CD14-positive monocyte (primary cell): ENCODE results near the gene DCTN2. TPM values are rescaled to one million over a fixed set of nuclear protein-coding genes. Genes with fewer than 3 reads are reported as not detected.
A peak's percentile ranks its signal among the peaks of the same experiment; 100 is the strongest.

ENCODE experiments used
- DNase-seq, 3 donors: peaks; one replicate each; pipeline ENCODE4 v3.0.0-alpha.2; 2011 to 2022
- H2AFZ ChIP-seq: 2 replicates; pipeline ENCODE4 v1.6.0; 2012; ENCODE audit warnings: mild to moderate bottlenecking, low read depth, low read length, inconsistent platforms; ENCODE audit not compliant: insufficient read depth, poor library complexity, severe bottlenecking
- H3K27ac ChIP-seq, 2 donors: 1 replicate in 1 of 2; 2 replicates in 1 of 2; pipeline ENCODE4 v1.5.1; 2012 to 2013; ENCODE audit warnings: low read length in 2 of 2, control low read depth in 1 of 2, inconsistent platforms in 1 of 2, low read depth in 1 of 2, mild to moderate bottlenecking in 1 of 2
- H3K27me3 ChIP-seq, 2 donors: one replicate each; pipeline versions ENCODE4 v1.6.0 to v1.6.1; 2011 to 2013; ENCODE audit warnings: low read length in 2 of 2; ENCODE audit not compliant: control insufficient read depth in 2 of 2, insufficient read depth in 2 of 2
- H3K36me3 ChIP-seq, 2 donors: replicated peaks in 1 of 2; 1 replicate in 1 of 2; 2 replicates in 1 of 2; pipeline versions ENCODE4 v1.5.1 to v1.6.1; 2012 to 2013; ENCODE audit warnings: low read length in 2 of 2, control low read depth in 1 of 2, inconsistent platforms in 1 of 2, mild to moderate bottlenecking in 1 of 2; ENCODE audit not compliant: insufficient read depth in 2 of 2, control insufficient read depth in 1 of 2
- H3K4me1 ChIP-seq, 2 donors: 1 replicate in 1 of 2; 2 replicates in 1 of 2; pipeline versions ENCODE4 v1.5.1 to v1.6.1; 2012 to 2013; ENCODE audit warnings: low read length in 2 of 2, control low read depth in 1 of 2, inconsistent platforms in 1 of 2, mild to moderate bottlenecking in 1 of 2, moderate library complexity in 1 of 2; ENCODE audit not compliant: insufficient read depth in 2 of 2, control insufficient read depth in 1 of 2
- H3K4me2 ChIP-seq: replicated peaks from 2 replicates; pipeline ENCODE3; 2012; ENCODE audit warnings: low read length, moderate library complexity, mild to moderate bottlenecking; ENCODE audit not compliant: poor library complexity, severe bottlenecking; ENCODE audit errors: extremely low read depth
- H3K4me3 ChIP-seq, 3 experiments: fragments of 200-600 bp in 1 of 3; sonication (generic) in 1 of 3; replicated peaks in 1 of 3; 1 replicate in 2 of 3; 2 replicates in 1 of 3; pipeline ENCODE4 v1.5.1; 2011 to 2013; ENCODE audit warnings: low read length in 3 of 3, mild to moderate bottlenecking in 3 of 3, control low read depth in 2 of 3, low read depth in 2 of 3, inconsistent platforms in 1 of 3, moderate library complexity in 1 of 3
- H3K79me2 ChIP-seq: 2 replicates; pipeline ENCODE4 v1.6.0; 2012; ENCODE audit warnings: mild to moderate bottlenecking, control low read depth, inconsistent platforms, low read length, moderate library complexity; ENCODE audit not compliant: insufficient read depth
- H3K9ac ChIP-seq: 2 replicates; pipeline ENCODE4 v1.6.0; 2017; ENCODE audit warnings: low read length, mild to moderate bottlenecking; ENCODE audit not compliant: insufficient read depth, poor library complexity, severe bottlenecking
- H3K9me3 ChIP-seq, 2 donors: replicated peaks in 1 of 2; 1 replicate in 1 of 2; 2 replicates in 1 of 2; pipeline versions ENCODE4 v1.5.1 to v1.6.1; 2012 to 2013; ENCODE audit warnings: low read length in 2 of 2, control low read depth in 1 of 2; ENCODE audit not compliant: control insufficient read depth in 1 of 2, insufficient read depth in 1 of 2
- H4K20me1 ChIP-seq: 2 replicates; pipeline ENCODE4 v1.6.0; 2012; ENCODE audit warnings: mild to moderate bottlenecking, low read length, control low read depth, moderate library complexity; ENCODE audit not compliant: insufficient read depth
- H3K27ac Mint-ChIP-seq, 7 donors: one replicate each; pipeline ENCODE4 v1.8.0; 2020; ENCODE audit warnings: mild to moderate bottlenecking in 7 of 7, mixed read lengths in 7 of 7, moderate library complexity in 6 of 7, inconsistent platforms in 2 of 7
- H3K27me3 Mint-ChIP-seq, 3 donors: one replicate each; pipeline ENCODE4 v1.8.0; 2021 to 2022; ENCODE audit warnings: low read depth in 3 of 3, mild to moderate bottlenecking in 3 of 3, mixed read lengths in 3 of 3, moderate library complexity in 3 of 3, inconsistent platforms in 1 of 3
- H3K36me3 Mint-ChIP-seq, 2 donors: one replicate each; pipeline ENCODE4 v1.8.0; 2020; ENCODE audit warnings: mixed read lengths in 2 of 2, inconsistent platforms in 1 of 2, mild to moderate bottlenecking in 1 of 2
- H3K4me1 Mint-ChIP-seq: one replicate; pipeline ENCODE4 v1.8.0; 2020; ENCODE audit warnings: mild to moderate bottlenecking, mixed read lengths
- H3K4me3 Mint-ChIP-seq, 2 donors: one replicate each; pipeline ENCODE4 v1.8.0; 2020; ENCODE audit warnings: mild to moderate bottlenecking in 2 of 2, mixed read lengths in 2 of 2, moderate library complexity in 1 of 2
- H3K9me3 Mint-ChIP-seq, 7 donors: one replicate each; pipeline ENCODE4 v1.8.0; 2020 to 2022; ENCODE audit warnings: mixed read lengths in 7 of 7, mild to moderate bottlenecking in 6 of 7, moderate library complexity in 6 of 7, inconsistent platforms in 2 of 7
- CTCF ChIP-seq: fragments of 200-600 bp; IDR thresholded peaks from one replicate; pipeline ENCODE4 v1.8.0; 2022; ENCODE audit warnings: antibody characterized with exemption, mild to moderate bottlenecking
- WGBS: methylation state at CpG from one replicate; pipeline ENCODE4 v1.1.5; 2013; ENCODE audit warnings: missing lambda C conversion rate; ENCODE audit not compliant: insufficient coverage; 5-methylcytosine and 5-hydroxymethylcytosine counted together
- intact Hi-C, 2 donors: fragments of 100-400 bp; cut with micrococcal nuclease; formaldehyde crosslinking; loops; one replicate each; pipeline versions ENCODE4 v1.15.0 to v1.15.1; 2023
- polyA plus RNA-seq, 3 donors: library from polyadenylated mRNA; depleted of rRNA in 1 of 3; unstranded in 2 of 3; stranded (reverse) in 1 of 3; fragments of 300-500 nt in 2 of 3; fragments of >200 nt in 1 of 3; fragmentation: Illumina TruSeq in 2 of 3; gene quantifications; 1 replicate in 2 of 3; 2 replicates in 1 of 3; pipeline ENCODE4 v1.2.3, GENCODE V29; 2012 to 2021

DCTN2 gene
- polyA plus RNA-seq, 3 donors, result 72.8 to 94.5 (median 82.2) TPM

GRCh38 chr12:57592551-57593165, 45.7 kb upstream of the DCTN2 start:
- 100% methylated on average over 1 of the region's 2 CpGs for WGBS
- Histone ChIP-seq H3K9me3 (no peaks in the 10 kb centered on the region), H3K79me2 (peaks cover 4% of the 10 kb centered on the region), H3K4me2 (no peak overlapping the region), H3K9ac (no peak overlapping the region), H3K27me3 (peaks cover 0 to 4% of the 10 kb centered on the region in 2 donors), H3K4me3 (no peak overlapping the region), H3K27ac (no peak overlapping the region), H3K4me1 (peaks cover 16 to 21% of the 10 kb centered on the region in 2 donors), H3K36me3 (peaks cover 23 to 38% of the 10 kb centered on the region in 2 donors), H4K20me1 (no peaks in the 10 kb centered on the region), H2AFZ (no peak overlapping the region)
- Mint-ChIP-seq H3K9me3 (no peaks in the 10 kb centered on the region), H3K4me1 (peaks cover 25% of the 10 kb centered on the region), H3K4me3 (no peak overlapping the region), H3K27ac (no peak overlapping the region), H3K27me3 (peaks cover 2 to 9% (median 7%) of the 10 kb centered on the region in 3 donors), H3K36me3 (peaks cover 30 to 35% of the 10 kb centered on the region in 2 donors)
- no peak for DNase-seq
- intact Hi-C loops, result no loop called here
- no peak for TF ChIP-seq CTCF

- H4K20me1 ChIP-seq, result no peaks in the 10 kb centered on the region
- Mint-ChIP-seq H3K9me3 (no peaks in the 10 kb centered on the region), H3K4me3 (peak overlapping the region; percentile 90 to 95), H3K4me1 (peaks cover 25% of the 10 kb centered on the region), H3K27ac (peak overlapping the region in 5 of 7 donors; percentile 37 to 86 (median 74)), H3K27me3 (peaks cover 2 to 9% (median 7%) of the 10 kb centered on the region in 3 donors), H3K36me3 (peaks cover 22 to 27% of the 10 kb centered on the region in 2 donors)
- H3K27me3 ChIP-seq, result peaks cover 3 to 11% of the 10 kb centered on the region in 2 donors
- no peak for DNase-seq
- H3K27ac ChIP-seq, result no peak overlapping the region
- no peak for TF ChIP-seq CTCF
- peak overlapping the region; percentile 81 to 95 (median 89) for H3K4me3 ChIP-seq
- H3K4me2 ChIP-seq, result peak overlapping the region; percentile 90
- H3K4me1 ChIP-seq, result peaks cover 16 to 21% of the 10 kb centered on the region in 2 donors
- 41% methylated on average over 4 of the region's 10 CpGs for WGBS
- intact Hi-C loops, result no loop called here
- H3K36me3 ChIP-seq, result peaks cover 16 to 30% of the 10 kb centered on the region in 2 donors
- no peaks in the 10 kb centered on the region for H3K9me3 ChIP-seq
- peak overlapping the region; percentile 72 for H3K9ac ChIP-seq
- peak overlapping the region; percentile 98 for H2AFZ ChIP-seq
- peaks cover 4% of the 10 kb centered on the region for H3K79me2 ChIP-seq
Observed at GRCh38 chr12:57591782-57592325, 44.9 kb upstream of the DCTN2 start.
